AG08395 (cell line): ENCODE measurements around the gene PPP1R26.

Experiments
- DNase-seq: peaks from one replicate; pipeline ENCODE4 v3.0.0; 2012; ENCODE audit warnings: mixed read lengths, low spot score

Gene PPP1R26

GRCh38 chr9:135461936-135462335, 17.6 kb upstream of the PPP1R26 start:
- no peak for DNase-seq

- DNase-seq, result peak; percentile 80
Measured at GRCh38 chr9:135463140-135463539, 16.4 kb upstream of the PPP1R26 start.

- DNase-seq, result no peak
Measured at GRCh38 chr9:135464181-135464580, 15.4 kb upstream of the PPP1R26 start.

GRCh38 chr9:135468854-135469521, 10.6 kb upstream of the PPP1R26 start:
- DNase-seq, result no peak

GRCh38 chr9:135471791-135472640, 7.6 kb upstream of the PPP1R26 start:
- DNase-seq, result no peak

- no peak for DNase-seq
Measured at GRCh38 chr9:135473972-135474543, 5.5 kb upstream of the PPP1R26 start.

- DNase-seq, result no peak
Measured at GRCh38 chr9:135474915-135475314, 4.7 kb upstream of the PPP1R26 start.

GRCh38 chr9:135476561-135477355, 2.8 kb upstream of the PPP1R26 start:
- DNase-seq, result peak; percentile 55

- no peak for DNase-seq
Measured at GRCh38 chr9:135478191-135478590, 1.4 kb upstream of the PPP1R26 start.

- DNase-seq, result peak; percentile 40
Measured at GRCh38 chr9:135478829-135479468, 633 bp upstream of the PPP1R26 start.

- DNase-seq, result peak; percentile 69
Measured at GRCh38 chr9:135480071-135480939, 723 bp downstream of the PPP1R26 start.

GRCh38 chr9:135480940-135481310, 1.3 kb downstream of the PPP1R26 start:
- DNase-seq, result no peak

- DNase-seq, result no peak
Measured at GRCh38 chr9:135482015-135482754, 2.6 kb downstream of the PPP1R26 start.

GRCh38 chr9:135484460-135485277, 5.1 kb downstream of the PPP1R26 start:
- DNase-seq, result no peak

- no peak for DNase-seq
Measured at GRCh38 chr9:135485385-135485784, 5.8 kb downstream of the PPP1R26 start.

GRCh38 chr9:135485832-135486231, 6.2 kb downstream of the PPP1R26 start:
- no peak for DNase-seq

GRCh38 chr9:135486267-135487065, 6.9 kb downstream of the PPP1R26 start:
- no peak for DNase-seq

- DNase-seq, result no peak
Measured at GRCh38 chr9:135487281-135488012, 7.9 kb downstream of the PPP1R26 start.
